ENCODE data around the gene PXMP4. TPM values are rescaled to one million over a fixed set of nuclear protein-coding genes. Genes with fewer than 3 reads are reported as not detected.

The PXMP4 gene
- total and polyA plus RNA-seq, 2 of the 4 experiments (the other 2 are of a cell fraction), result 3.6 to 7.1 TPM

- no peak overlapping the region for H2BK5ac ChIP-seq (ENCODE audit: low read depth, low read length, poor library complexity, severe bottlenecking)
- no peak overlapping the region for H2BK20ac ChIP-seq (ENCODE audit: low read depth, low read length)
- no peaks in the 10 kb centered on the region for H3K36me3 ChIP-seq (ENCODE audit: control insufficient read depth, insufficient read depth, low read length)
- H3K79me1 ChIP-seq (ENCODE audit: low read depth in 1 of 2, low read length in 2 of 2), result peaks cover 7 to 42% of the 10 kb centered on the region in 2 experiments; a peak in 2 of 4 replicates
- H3K4ac ChIP-seq (ENCODE audit: low read depth, low read length), result peak overlapping the region; percentile 74; the same call in 1 of the 2 replicates
- in situ Hi-C loops (cut with MboI; ENCODE audit: low sequenced_read_pairs), result no loop called here
- H4K5ac ChIP-seq (ENCODE audit: low read depth, low read length), result no peak overlapping the region
- intact Hi-C loops (cut with micrococcal nuclease), result loop anchor here (1.0 kb wide), 1 partner anchor 35 kb away; the partner anchor contains the start of gene PXMP4
- H3K4me1 ChIP-seq (ENCODE audit: control insufficient read depth, insufficient read depth, low read length), result peaks cover 11% of the 10 kb centered on the region
- peak overlapping the region; percentile 65; the same call in 1 of the 2 replicates for H2AK5ac ChIP-seq (ENCODE audit: low read depth, low read length)
- H3K4me3 ChIP-seq (ENCODE audit: insufficient read depth, low read depth, low read length), result peak overlapping the region; percentile 41
- H2AK9ac ChIP-seq (replicated peaks; ENCODE audit: low read depth, low read length, poor library complexity), result peak overlapping the region; percentile 92
- H2AFZ ChIP-seq (replicated peaks; ENCODE audit: low read length, poor library complexity), result peak overlapping the region; percentile 88
- whole genome bisulfite sequencing, 2 experiments (ENCODE audit: extremely low coverage in 2 of 2, insufficient read length in 1 of 2), result 1% methylated on average over 28 of the region's 53 CpGs; no CpG with 5 or more reads in 1 of the 2 experiments
- H3K23ac ChIP-seq (ENCODE audit: low read depth, low read length), result peak overlapping the region; percentile 82
- H2BK15ac ChIP-seq (ENCODE audit: low read depth, low read length), result no peak overlapping the region
- peak overlapping the region; percentile 27 to 66; a peak in 1 of 4 replicates for H4K8ac ChIP-seq (ENCODE audit: low read depth in 2 of 2, low read length in 2 of 2)
- 0 out of 2 replicates have a peak, but pooled peaks have one; percentile 15 for TF ChIP-seq MXI1 (IDR thresholded peaks at IDR 0.05; ENCODE audit: borderline replicate concordance, low read depth, low read length)
- no peak for TF ChIP-seq SMC3 (IDR thresholded peaks at IDR 0.05; ENCODE audit: low read depth, low read length)
- no TSS peak for BruUV-seq (replicated peaks)
- POLR2A ChIA-PET (ENCODE audit: unreplicated experiment), result no interaction called here
- peaks cover 18% of the 10 kb centered on the region; the same call in 1 of the 2 replicates for H3K9me1 ChIP-seq (ENCODE audit: insufficient read depth, low read length)
- H3K14ac ChIP-seq (replicated peaks; ENCODE audit: low read depth, low read length), result peak overlapping the region; percentile 91
- CTCF ChIA-PET, result no interaction called here
- H3K18ac ChIP-seq (ENCODE audit: low read depth, low read length), result no peak overlapping the region
- peaks cover 16% of the 10 kb centered on the region for H4K20me1 ChIP-seq (ENCODE audit: insufficient read depth, low read length)
- H3K56ac ChIP-seq (ENCODE audit: extremely low read depth, insufficient read depth, low read length), result no peak overlapping the region
- H2BK120ac ChIP-seq (ENCODE audit: low read depth, low read length), result no peak overlapping the region
- peak overlapping the region; percentile 81 for H3K9ac ChIP-seq (ENCODE audit: low read depth, low read length)
- DNase-seq (no peak), ATAC-seq (ENCODE audit: low read depth) (peak; percentile 27)
- H3K4me2 ChIP-seq (ENCODE audit: low read depth, low read length), result peak overlapping the region; percentile 83
- no peaks in the 10 kb centered on the region for H3K9me3 ChIP-seq (ENCODE audit: control insufficient read depth, insufficient read depth, low read length)
- peak overlapping the region; percentile 49; the same call in 1 of the 2 replicates for H3K27ac ChIP-seq (ENCODE audit: insufficient read depth, low read length)
- dilution Hi-C loops (cut with HindIII; ENCODE audit: low sequenced_read_pairs, unreplicated experiment), result no loop called here
- H4K91ac ChIP-seq (ENCODE audit: insufficient read depth, low read depth, low read length), result no peak overlapping the region
- no peaks in the 10 kb centered on the region for H3K27me3 ChIP-seq (ENCODE audit: control insufficient read depth, insufficient read depth, low read length)
Observed at GRCh38 chr20:33685328-33686099, 34.6 kb downstream of the PXMP4 start.
